ENCODE data around the gene BCKDHA.

Gene BCKDHA

DNA sequence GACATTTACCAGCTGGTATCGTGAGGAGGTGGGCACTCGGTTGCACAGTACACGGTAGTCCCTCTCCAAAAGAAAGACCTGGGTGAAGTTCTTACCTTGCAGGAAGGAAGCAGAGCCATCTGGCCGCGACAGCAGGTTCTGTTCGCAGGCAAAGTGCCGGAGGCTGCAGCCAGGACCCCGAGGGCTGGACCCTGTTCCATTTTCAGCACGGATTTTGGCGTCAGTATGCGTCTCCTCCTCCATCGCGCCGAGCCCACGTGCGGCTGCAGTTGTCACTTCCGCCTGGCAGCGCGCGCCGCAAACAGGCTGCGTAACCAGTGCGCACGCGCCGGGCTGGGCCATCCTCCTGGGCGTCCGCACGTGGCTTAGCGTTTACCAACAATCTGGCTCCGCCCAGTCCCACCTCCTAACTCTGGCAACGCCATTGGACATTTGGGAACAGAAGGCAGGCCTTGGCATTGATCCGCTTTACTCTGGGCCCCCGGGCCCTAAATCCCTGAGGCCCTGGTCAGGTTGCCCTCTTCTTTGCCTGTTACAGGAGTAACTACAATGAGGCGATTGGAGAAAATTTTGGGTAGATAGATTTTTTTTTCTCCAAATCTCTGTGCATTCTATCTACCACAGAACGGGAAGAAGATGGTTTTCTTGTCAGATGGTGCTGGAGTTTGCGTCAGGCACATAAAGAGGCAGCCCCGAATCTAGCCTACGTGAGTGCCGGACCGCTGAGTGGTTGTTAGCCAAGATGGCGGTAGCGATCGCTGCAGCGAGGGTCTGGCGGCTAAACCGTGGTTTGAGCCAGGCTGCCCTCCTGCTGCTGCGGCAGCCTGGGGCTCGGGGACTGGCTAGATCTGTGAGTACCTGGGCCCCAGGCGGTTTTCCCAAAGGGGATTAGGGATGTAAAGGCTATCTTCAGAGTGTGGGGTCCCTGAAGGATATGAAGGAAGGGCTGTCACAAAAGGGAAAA lies at the start of gene BCKDHA, which contains the start of gene EXOSC5:
Gene BCKDHA (plus strand): TSS at position 733 of the 964 bp plus-strand sequence. CDS start 10 bp downstream, at position 743.
Gene EXOSC5 (minus strand): TSS at position 274 of the 964 bp plus-strand sequence. CDS start 31 bp downstream, at position 243.
- peak; percentile 98 for DNase-seq (ENCODE audit: extremely low read depth in 1 of 2, low read depth in 1 of 2)

DNA sequence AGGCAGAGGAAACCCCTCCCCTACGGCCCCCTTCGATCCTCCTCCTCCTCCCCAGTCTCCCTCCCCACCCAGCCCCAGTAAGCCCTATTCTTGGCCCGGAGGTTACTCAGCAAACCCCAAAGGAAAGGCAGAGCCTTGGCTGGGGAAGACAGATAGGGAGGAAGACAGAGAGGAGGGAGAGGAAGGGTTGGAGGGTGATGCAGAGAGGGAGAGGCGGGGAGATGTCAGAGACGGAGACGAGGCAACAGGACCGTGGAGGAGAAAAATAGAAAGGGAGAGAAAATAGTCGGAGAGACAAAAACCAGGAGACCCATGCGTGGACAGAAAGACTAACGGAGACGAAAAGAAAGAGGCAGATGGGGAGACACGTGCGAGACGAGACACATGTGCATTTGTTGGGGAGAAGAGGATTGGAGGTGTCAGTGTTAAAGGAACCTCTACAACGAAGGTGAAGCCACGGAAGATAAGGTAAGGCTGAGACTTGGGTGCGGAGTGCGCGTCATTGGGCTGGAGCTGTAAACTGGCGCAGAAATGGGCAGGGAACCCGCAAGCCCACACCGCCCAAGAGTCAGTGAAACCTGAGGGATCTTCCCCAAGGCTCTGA lies 46.8 kb upstream of the BCKDHA start:
- DNase-seq (ENCODE audit: extremely low read depth in 1 of 2, low read depth in 1 of 2): no peak

DNA sequence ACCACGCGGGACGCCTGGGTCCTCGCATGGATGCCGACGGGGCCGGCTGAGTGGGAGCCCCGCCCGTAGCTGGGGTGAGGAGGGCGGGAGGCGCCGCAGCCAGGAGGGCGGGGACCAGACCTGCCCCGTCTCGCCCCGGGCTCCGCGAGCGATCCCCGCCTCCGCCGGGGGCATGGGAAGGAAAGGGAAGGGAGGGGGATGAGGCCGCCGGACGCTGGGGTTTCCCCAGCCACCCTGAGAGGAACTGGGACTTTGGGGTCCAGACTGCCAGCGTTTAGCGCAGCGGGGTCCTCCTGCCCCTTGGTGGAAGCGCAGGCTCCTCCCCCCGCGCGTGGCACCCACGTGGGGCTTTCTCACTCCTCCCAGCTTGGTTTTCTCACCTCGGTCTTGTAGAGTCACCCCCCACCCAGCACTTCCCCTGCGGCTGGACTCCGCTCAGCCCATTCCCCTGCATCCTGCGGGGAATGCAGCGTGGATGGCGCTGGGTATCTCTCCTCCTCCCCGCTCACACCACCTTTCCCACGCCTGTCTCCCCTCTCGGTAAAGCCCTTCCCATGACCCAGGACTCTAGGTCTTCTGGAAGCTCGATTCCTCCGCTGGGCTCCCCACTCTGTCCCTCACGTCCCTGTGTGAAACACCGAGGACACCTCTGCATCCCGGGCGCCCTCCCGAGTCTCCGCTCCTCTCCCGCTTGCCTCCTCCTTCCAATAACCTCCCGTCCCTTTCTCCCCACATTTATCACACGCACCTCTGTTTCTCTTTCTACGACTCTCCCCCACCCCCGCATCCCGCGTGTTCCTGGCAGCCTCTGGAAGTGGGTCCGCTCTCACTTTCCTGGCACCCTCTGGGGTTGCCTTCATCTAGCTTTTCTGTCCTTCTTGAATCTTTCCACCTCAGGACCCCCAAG lies 46.0 kb upstream of the BCKDHA start:
- peak; percentile 65 to 71 for DNase-seq (ENCODE audit: extremely low read depth in 1 of 2, low read depth in 1 of 2)

DNA sequence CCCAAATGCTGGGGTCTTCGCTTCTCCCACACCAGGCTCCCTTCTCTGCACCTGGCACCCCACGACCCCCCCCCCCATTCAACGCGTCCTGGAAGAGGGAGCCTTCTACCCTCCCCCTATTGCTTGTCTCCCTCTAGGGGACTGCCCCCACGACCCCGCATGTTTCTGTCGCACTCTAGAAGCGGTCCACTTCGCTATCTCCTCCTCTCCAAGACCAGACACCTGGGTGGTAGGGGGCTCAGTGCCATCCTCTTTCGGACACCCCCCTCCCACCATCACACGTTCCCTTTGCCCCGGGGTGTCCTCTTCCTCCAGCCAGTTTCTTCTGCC lies 45.4 kb upstream of the BCKDHA start:
- DNase-seq (ENCODE audit: extremely low read depth in 1 of 2, low read depth in 1 of 2): no peak

DNA sequence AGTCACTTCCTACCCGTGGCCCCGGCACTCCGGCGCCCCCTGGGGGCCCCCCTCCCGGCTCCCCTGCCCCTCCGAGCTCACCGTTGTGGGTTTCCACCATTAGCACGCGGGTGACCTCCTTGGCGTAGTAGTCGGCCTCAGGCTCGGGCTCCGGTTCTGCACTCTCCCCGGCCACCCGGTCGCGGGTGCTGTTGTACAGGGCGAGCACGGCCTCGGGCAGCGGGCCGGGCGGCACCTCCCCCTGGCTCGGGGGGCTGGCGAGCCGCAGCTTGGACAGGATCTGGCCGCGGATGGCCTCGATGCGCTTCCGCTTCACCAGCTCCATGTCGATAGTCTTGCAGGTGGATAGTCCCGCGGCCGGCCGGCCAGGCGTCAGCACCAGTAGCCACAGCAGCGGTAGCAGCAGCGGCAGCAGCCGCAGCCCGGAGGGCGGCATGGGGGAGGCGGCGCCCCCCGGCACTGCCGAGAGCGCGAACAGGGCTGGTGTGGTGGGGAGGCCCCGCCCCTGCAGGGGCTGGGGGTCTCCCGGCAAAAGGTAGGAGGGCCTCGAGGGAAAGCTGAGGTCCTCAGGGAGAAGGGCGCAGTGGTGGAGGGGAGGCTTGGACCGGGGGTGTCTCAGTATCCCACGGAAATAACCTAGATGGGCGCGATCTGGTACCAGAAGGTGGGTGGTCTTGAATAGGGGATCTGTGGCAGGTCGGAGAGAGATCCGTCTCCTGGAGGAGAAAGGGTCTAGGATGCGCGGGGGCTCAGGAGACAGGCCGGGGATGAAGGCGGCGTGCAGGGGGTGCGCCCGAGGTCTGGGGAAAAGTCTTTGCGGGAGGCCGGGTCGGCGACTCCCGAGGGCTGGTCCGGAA lies 44.8 kb upstream of the BCKDHA start:
- DNase-seq (ENCODE audit: extremely low read depth in 1 of 2, low read depth in 1 of 2): peak in 1 of 2 donors; percentile 70

DNA sequence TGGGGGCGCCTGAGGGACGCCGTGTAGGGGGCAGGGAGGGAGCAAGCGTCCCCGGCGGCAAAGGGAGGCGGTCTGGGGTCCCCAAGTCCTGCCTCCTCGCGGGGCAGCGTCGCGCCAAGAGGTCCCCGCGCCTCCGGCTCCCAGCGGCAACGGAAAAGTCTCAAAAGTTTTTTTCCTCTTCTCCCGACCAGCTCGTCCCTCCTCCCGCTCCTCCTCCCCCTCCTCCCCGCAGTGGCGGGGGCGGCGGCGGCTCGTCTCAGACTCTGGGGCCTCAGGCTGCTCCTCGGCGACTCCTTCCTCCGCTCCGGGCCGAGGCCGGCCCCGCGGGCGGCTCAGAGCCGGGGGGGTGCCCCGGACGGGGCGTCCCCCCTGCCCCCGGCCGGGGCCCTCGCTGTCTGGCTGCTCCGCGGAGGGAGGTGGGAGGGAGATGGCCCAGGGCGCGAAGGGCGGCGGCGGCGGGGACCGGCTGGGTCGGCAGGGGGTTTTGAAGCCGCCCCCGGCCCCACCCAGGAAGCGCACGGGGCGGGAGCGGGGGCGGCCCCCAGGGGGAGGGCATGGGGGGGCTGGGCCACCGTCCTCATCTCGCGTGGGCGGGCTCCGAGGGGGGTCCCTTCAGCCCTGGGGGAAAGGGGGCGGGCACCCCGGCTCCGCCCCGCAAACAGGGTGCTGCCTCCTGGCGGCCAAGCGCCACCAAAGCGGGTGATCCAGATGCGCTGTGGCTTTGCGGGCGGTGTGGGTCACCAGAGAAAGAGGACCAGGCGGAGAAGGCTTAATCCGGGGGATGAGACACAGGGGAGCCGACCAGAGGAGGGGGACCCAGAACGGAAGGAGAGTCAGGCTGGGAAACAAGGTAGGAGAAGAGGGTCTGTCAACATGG lies 43.9 kb upstream of the BCKDHA start, which contains the start of gene TGFB1:
Gene TGFB1 (minus strand): TSS at position 457 of the 877 bp plus-strand sequence. CDS start 878 bp downstream, outside the sequence.
- peak; percentile 90 to 95 for DNase-seq (ENCODE audit: extremely low read depth in 1 of 2, low read depth in 1 of 2)

DNA sequence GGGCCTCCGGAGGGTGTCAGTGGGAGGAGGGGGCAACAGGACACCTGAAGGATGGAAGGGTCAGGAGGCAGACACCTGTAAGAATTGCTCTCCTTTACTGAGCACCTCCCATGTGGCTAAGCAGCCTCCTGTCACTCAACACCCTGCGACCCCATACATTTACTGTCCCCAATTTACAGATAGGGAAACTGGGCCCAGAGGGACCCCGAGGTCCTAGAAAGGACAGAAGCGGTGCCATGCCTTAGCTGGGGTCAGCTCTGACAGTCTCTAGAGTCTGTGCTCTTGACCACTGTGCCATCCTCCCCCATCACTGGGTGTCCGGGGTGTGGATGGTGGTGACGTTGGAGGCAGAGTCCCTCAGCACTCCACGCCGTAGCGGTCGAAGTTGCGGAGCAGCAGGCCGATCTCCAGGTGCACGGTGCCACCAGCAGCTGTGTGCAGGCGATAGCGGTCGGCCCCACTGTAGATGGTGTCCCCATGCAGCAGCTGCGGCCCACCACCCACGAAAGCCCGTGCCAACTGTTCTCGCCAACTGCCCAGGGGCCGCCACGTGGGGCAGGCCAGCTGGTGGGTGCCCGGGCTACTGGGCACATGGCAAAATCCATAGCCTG lies 43.2 kb upstream of the BCKDHA start:
- no peak for DNase-seq (ENCODE audit: extremely low read depth in 1 of 2, low read depth in 1 of 2)

DNA sequence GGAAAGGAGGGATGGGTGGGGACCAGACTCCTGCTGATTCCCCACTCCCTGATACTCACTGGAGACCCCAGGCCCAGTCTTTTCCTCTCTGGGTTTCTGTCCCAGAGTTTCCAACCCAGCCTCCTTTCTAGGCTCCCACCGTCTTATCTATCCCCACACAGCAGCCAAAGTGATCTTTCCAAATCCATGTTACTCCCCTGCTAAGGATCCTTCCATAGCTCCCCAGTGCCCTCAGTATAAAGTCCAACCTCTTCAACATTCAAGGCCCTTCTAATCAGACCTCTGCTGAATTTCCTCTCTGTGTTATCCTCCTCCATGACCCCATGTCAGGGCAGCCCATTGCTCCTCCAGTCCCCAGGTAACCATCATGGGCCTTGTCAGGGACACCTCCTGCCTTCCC lies 42.6 kb upstream of the BCKDHA start:
- no peak for DNase-seq (ENCODE audit: extremely low read depth in 1 of 2, low read depth in 1 of 2)

DNA sequence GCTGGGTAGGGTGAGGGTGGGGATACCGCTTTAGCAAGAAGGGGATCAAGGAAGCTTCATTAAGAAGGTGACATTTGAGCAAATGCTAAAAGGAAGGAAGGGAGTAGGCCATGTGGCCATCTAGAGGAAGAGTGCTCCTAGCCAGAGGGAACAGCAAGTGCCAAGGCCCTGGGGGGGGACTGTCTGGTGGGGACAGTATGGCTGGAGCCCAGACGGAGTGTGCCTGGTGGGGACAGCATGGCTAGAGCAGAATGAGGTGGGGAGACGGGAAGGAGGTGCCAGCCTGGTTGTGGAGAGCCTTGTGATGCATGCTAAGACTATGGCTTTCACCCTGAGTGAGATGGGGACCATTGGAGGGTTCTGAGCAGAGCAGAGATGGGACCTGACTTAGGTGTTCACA lies 41.8 kb upstream of the BCKDHA start:
- DNase-seq (ENCODE audit: extremely low read depth in 1 of 2, low read depth in 1 of 2): no peak

DNA sequence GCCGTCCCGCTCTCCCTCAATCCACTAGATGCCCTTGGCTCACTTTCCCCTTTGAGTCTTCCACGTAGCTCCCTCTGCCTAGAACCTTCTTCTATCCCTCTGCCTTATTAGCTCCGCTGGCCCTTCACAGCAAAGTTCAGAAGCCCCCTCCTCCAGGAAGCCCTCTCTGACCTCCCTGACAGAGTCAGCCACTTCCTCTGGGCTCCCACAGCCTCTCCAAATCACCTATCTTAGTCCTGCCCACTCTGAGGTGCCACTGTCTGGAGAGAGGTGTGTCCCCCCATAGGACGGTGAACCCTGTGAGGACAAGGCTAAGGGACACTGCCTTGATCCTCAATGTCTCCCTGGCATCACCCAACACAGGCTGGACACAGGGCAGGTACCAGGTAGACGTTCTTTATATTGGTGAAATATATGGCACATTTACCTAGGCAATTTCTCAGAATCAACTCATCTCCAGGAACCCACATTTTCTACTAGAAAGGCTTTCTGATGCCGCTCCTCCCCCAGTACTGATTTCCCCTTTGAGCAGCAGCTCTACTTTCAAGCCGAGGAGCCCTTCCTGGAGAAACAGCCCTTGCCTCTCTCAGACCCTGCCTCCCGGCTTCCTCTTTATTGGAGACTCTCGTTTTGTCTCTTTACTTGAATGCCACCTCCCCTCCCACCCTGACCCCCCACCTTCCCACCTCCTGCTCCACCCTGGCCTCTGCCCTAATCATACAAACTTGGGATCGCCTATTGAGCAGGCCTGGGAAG lies 40.5 kb upstream of the BCKDHA start:
- DNase-seq (ENCODE audit: extremely low read depth in 1 of 2, low read depth in 1 of 2): no peak

DNA sequence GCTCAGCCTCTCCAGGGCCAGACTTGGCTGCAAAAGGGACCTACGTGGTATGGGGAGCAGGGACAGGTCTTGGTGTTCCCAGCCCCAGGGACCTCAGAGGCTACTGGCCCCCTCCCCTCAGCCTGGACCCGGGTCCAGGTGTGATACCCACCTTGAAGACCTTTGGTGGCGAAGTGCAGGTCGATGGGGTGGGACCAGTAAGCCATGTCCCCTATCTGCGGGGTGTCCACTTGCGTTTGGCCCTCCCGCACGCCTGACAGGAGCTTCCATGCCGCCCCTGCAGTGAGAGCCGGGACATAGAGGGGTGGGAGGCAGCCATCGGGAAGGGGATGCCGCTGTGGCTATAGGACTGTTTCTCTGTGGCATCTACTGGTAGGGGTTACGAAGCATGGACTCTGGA lies 39.9 kb upstream of the BCKDHA start:
- no peak for DNase-seq (ENCODE audit: extremely low read depth in 1 of 2, low read depth in 1 of 2)

DNA sequence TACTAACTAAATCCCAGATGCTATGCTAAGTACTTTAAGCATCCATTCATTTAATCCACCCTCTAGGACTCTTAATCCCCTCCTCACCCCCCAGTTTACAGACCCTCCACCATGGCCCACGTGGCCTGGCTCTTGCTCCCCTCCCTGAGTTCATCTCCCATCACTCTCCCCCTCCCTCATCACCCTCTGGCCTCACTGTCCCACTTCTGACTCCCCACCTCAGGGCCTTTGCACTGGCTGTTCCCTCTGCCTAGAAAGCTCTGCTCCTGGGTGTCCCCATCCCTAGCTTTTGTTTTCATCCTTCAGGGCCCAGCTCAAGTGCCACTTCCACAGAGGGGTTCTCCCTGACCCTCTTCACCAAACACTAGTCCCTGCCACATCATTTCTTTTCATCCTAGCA lies 37.9 kb upstream of the BCKDHA start:
- no peak for DNase-seq (ENCODE audit: extremely low read depth in 1 of 2, low read depth in 1 of 2)

DNA sequence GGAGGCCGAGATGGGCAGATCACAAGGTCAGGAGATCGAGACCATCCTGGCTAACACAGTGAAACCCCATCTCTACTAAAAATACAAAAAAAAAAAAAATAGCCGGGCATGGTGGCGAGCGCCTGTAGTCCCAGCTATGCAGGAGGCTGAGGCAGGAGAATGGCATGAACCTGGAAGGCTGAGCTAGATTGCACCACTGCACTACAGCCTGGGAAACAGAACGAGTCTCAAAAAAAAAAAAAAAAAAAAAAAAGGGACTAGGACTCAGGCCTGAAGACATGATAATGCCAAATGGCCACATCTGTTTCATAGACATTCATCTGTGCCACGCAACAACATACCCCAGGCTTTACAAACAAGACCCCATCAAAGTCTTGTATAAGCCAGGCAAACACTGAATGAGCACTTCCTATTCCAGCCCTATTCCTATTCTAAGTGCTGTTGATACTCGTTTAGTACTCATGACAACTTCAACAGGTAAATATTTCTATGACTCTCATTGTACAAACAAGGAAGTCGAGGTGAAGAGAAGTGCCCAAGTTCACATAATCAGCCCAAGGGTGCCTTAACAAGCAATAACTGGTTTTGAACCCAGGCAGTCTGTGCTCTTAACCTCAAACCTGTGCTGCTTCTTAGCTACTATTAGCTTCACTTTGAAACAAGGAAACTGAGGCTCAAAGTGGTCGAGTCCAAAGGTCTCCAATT lies 35.3 kb upstream of the BCKDHA start:
- DNase-seq (ENCODE audit: extremely low read depth in 1 of 2, low read depth in 1 of 2): no peak

DNA sequence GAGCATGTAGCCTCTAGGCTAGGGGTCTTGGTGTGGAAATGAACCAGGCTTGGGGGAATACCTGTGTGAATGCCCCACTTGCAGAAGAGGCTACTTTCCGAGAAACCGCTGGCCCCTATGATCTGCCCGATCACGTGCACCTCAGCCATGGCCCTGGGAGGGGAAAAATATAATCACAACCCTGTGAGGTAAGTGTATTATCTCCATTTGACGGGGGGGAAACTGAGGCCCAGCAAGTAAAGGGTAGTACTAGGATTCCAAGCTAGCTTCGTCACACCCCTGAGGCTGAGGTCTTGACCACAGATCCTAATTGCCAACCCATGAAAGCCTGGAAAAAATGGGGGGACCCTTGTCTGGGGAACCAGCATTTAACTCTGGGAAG lies 34.3 kb upstream of the BCKDHA start:
- DNase-seq (ENCODE audit: extremely low read depth in 1 of 2, low read depth in 1 of 2): no peak

DNA sequence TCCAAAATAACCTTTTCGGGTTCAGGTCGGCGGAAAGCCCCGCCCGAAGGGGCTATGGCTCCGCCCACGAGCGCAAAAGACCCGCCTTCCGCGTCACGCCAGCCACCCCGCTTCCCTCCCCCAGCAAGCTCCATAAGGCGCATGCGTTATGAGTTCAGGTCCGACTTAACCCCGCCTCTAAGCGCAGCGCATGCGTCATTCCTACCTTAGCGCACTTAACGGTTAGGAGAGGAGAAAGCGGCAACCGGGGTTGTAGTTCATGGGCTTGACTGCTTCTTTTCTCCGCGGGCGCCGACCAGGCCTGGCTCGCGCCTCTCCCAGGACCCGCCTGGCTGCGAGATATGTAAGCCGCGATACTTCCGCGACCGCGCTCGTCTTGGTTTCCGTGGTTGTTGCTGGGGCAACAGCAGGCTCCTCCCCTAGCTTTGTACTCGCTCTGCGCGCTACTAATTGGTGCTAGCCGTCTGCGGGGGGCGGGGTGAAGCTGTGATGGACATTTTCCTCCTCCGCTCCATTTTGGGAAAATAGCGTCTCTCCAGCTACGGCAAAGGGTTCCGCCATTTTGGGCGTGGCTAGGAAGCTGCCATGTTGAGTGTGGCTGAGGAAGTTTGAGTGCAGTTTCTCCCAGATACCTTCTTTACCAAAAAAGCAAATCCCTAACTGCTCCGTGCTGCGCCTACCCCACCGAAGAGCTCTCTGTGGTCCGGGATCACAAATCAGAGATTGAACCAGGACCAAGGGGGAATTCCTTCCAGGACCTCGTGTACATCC lies 33.7 kb upstream of the BCKDHA start, which contains the start of gene B9D2:
Gene B9D2 (minus strand): TSS at position 397 of the 771 bp plus-strand sequence. CDS start 630 bp downstream, outside the sequence.
- peak; percentile 95 to 96 for DNase-seq (ENCODE audit: extremely low read depth in 1 of 2, low read depth in 1 of 2)
